PFSK-1 (cell line): ENCODE data around the gene ST7L.

Experiments
- FOXP2 ChIP-seq: optimal IDR thresholded peaks from 2 replicates; pipeline ENCODE3; 2011; ENCODE audit warnings: borderline replicate concordance, control low read depth, inconsistent platforms; ENCODE audit not compliant: insufficient read depth; ENCODE audit errors: extremely low read length, extremely low read depth
- POLR2AphosphoS5 ChIP-seq: IDR thresholded peaks from 2 replicates; pipeline ENCODE4 v1.6.1; 2012; ENCODE audit warnings: low read depth, mild to moderate bottlenecking, control low read depth, low read length, moderate library complexity
- REST ChIP-seq, 2 experiments: IDR thresholded peaks; 2 replicates each; pipeline versions ENCODE4 v1.6.1 to v1.8.0; 2011 to 2012; ENCODE audit warnings: low read depth in 2 of 2, low read length in 2 of 2, control low read depth in 1 of 2, inconsistent platforms in 1 of 2, mild to moderate bottlenecking in 1 of 2, moderate library complexity in 1 of 2; ENCODE audit not compliant: insufficient read depth in 1 of 2
- SIN3A ChIP-seq: IDR thresholded peaks from 2 replicates; pipeline ENCODE4 v1.6.1; 2012; ENCODE audit warnings: mild to moderate bottlenecking, low read length, moderate library complexity, borderline replicate concordance; ENCODE audit not compliant: insufficient read depth
- TAF1 ChIP-seq: IDR thresholded peaks from 2 replicates; pipeline ENCODE4 v1.6.1; 2012; ENCODE audit warnings: low read length, control low read depth, borderline replicate concordance; ENCODE audit not compliant: insufficient read depth

GRCh38 chr1:112524251-112524650 is 94.7 kb downstream of the ST7L start:
- no peak for TF ChIP-seq POLR2AphosphoS5
- TF ChIP-seq REST (IDR thresholded peaks at IDR 0.05; ENCODE audit: insufficient read depth in 1 of 2, low read depth in 2 of 2, low read length in 2 of 2), result no peak
- TF ChIP-seq TAF1, result no peak
- TF ChIP-seq SIN3A, result no peak
- no peak for TF ChIP-seq FOXP2
